NCI-H2029 (cell line): ENCODE measurements around the gene NFIB.

Source experiments
- DNase-seq: peaks from one replicate; lab custom pipeline; 2025; lab: John Stamatoyannopoulos, UW

NFIB gene

DNA sequence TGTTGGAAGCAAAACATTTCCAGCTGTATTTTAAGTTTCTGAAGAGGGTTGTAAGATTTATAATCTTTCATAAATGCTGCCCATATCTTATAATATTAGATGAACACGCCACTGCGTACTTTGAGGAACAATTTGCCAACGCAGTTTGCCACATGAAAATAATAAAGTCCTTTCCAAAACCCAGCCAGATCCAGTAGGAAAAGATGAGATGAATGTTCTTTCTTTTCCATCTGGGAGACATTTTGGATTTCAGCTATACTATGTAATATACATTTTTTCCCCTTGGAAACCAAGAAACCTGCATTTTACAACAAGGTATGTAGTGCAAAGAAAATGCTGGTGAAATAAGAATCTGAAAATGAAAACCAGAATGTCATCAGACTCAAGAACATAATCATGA lies 125.4 kb downstream of the NFIB start:
- DNase-seq, result no peak

DNA sequence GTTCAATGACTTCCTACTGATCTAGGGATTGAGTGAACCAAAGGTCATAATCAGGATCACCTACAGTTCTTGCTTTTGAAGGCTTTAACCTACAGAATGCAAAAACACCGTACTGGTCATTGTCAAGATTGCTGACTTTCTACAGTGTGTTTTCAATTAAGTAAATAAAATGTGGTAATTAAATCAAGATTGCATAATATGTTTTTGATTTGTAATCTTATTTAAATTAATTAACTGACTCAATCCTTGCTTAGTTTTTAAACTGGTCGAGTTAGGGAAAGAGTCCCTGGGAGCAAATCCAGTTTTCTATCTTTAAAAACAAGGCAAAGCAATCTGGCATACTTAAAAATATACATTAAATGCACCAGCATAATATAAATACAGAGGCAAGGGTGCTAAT lies 125.9 kb downstream of the NFIB start:
- no peak for DNase-seq

DNA sequence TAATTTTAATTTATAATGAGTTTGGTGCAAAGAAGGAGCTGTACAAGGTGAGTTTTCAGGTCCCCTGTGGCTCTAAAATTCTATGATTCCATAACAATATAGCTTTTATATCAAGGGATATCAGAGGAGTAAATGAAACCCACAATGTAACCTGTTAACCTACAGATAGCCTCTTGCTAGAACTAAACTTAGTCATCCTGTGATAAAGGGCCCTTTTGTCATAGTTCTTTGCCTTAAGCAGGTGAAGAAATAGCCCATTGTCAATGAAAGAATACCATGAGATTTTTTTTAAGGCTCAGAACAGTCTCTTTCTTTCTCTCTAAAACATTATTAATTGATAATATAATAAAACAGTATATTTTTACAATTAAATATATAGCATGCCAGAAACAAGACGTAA lies 127.8 kb downstream of the NFIB start:
- DNase-seq, result no peak

DNA sequence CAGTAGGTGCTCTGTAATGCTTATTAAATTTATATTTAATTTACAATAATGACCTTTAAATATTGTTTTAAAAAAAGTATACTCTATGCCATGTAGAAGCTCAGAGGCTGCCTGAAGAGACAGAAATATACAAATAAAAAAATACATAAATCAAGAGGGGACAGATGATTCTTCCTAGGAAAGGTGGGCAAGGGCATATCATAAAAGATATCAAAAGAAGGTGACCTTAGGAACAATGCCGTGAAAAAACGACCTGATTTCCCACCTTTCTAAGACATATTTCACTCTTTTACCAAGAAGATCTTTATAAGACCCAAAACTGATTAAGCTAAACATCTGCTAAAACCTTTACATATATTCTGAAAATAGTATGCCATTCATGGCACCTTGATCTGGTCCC lies 128.9 kb downstream of the NFIB start:
- DNase-seq, result no peak

DNA sequence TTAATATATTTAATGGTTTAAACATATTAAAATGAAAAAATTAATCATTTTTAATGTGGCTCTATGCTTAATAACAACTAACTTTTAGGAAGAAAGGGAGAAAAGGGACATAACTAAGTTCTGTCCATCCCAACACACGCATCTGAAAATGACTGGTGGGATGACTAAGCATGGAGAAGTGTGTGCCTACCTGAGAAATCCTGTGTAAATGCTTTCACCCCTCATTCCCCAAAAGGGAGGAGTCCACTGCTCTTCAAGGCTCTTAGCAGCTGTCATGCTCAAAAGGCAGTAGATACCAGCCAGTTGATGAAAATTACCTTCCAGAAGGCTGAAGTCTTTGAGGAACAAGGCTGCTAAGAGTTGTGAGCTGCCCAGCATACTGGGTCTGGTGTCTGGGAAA lies 130.9 kb downstream of the NFIB start:
- no peak for DNase-seq

DNA sequence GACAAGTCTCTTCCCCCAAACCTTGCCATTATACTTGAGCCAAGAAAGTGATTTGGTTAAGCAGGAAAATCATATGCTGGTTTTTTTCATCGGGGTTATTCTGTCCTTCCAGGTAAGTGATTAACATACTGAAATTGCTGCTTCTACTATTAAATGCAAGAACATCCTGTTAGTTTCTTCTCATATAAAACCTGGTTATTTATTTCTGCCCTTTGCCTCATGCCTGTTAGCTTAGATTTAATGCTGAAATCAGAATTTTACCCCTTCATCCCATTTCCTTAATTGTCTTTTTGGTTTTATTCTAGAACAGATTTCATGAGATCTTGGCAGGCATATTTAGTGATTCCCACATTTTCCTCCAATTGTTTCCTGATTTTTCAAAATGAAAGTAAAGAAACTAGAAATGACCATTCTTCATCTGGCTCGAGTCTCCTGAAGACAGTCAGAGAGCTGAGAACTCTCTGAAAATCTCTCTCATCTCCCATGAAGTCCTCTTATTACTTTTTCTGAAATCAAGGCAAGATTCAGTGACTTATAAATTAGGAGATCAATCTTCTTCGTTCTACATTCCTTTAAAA lies 132.9 kb downstream of the NFIB start:
- DNase-seq, result no peak

DNA sequence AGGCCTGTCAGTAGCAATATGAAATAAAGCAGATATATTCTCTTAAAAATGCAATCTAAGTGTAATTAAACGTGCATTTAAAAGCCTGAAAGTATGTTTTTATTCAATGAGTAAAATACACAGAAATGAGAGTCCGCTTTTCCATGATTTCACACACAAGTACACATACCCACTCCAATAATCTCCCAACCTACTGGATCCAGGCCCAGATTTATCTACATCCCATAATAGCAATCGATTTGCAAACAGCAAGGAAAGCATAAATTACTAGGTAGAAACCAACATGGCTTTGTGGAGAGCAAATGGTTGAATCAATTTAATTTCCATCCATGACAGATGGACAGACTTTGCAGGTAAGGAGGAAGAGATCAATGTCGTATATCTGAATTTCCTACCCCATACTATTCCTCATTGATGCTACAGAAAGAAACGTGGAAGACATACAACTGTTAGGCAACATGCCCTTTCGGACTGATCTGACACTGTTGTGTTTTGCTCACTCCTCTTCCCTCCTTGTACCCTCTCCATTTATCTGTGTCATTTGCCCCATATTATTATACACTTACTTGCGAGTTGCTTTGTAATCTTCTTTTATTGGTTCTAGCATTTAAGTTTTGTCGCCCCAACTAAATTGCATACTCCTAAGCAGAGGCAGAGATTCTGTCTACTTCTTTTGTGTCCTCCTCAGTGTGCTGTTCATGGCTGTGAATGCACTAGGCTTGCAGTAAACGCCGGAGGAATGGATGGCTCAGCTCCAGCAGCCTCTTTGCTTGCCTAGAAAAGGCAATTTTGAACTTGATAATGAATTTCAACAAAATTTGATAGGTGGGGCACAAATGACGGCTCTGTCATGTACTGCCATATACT lies 133.6 kb downstream of the NFIB start:
- no peak for DNase-seq

DNA sequence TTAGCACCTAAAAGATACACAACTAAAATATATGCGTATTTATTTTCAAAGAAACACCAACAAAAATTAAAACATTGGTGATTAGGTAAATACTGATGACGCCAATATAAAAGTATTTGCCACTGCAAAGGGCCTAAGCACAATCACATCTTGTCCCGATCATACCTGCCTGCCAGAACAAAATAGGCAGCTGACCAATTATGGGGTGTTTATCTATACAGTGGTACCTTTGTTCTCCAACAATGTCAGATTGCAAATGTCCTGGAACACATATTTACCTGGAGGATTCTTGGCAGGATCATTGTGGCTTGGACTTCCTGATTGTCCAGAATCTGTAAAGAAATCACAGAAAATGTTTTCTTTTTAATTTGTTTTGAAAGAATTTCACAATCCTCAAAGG lies 134.5 kb downstream of the NFIB start:
- DNase-seq, result peak; percentile 62

DNA sequence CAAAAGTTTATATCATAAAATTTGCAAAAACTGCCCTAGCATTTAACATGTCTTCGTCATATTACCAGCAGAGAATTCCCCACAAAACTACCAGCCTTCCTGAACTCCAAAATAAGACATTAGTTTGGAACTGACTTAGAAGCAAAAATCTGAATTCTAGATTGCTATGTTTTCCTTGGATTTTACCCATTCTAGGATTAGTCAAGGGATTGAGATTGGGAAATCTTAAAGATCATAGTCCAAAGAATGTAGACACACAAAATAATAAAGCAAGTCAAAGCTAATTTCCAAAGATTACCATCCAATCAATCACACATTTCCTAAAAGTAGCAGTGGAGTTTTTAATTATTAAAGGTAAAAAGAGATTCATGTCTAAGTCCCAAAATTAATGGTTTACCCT lies 138.2 kb downstream of the NFIB start:
- DNase-seq, result no peak

DNA sequence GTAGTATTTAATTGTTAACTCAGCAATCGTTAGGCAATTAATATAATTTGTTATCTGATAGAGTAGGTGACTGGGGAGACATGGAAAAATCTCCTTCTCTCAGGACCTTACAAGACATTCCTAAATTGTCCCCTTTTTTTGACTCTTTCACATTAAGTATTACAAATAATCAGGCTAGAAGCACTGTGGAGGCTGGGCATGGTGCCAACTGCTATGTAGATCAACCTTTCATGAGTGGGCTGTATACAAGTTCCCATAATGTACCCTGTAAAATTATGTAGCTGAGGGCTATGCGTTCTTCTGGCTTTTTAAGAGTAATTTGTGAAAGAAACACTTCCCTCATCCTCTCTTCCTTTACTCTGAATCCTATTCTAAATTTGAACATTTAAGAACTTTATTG lies 140.2 kb downstream of the NFIB start:
- DNase-seq, result no peak

DNA sequence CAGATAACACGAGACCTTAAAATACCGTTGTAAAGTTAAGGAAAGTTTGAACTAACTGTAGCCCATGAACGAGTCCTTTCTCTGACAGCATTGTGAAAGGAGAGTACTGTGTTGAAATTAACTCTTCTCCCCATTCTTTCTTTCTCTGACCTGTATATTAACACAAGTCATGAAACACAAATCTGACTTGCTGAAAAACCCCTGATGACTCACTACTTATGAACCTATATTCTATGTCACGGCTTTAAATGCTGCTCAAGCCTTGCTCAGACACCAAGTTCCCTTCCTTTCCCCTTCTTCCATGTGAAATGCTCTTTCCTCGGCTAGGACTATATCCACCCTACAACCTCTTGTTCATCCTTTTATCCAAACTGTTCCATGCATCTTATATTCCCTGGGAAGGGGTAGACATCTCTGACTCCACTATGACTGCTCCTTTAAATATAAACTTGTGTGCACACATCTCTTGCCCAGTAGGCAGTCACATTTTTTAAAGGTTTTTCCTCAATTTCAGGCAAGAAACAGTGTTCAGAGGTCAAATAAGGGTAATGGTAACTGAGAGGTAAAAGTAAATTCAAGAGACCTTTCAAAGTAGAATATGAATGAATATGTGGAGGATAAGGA lies 142.9 kb downstream of the NFIB start:
- DNase-seq, result no peak

DNA sequence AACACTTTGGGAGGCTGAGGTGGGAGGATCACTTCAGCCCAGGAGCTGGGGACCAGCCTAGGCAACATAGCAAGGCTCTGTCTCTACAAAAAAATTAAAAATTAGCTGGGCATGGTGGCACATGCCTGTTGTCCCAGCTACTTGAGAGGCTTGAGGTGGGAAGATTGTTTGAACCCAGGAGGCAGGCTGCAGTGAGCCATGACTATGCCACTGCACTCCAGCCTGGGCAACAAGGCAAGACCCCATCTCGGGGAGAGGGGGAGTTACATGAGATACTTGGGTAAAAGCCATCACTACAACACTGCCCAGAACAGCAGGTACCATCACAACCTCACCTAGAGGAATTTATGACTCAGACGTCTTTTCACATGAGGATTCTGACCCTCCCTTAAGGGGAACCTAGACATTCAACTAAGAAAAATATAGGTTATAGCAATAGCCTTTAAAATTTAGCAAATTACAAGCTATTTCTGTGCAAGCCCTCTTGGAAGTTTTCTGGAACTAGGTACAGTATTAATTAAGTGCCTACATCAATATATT lies 143.5 kb downstream of the NFIB start:
- no peak for DNase-seq

DNA sequence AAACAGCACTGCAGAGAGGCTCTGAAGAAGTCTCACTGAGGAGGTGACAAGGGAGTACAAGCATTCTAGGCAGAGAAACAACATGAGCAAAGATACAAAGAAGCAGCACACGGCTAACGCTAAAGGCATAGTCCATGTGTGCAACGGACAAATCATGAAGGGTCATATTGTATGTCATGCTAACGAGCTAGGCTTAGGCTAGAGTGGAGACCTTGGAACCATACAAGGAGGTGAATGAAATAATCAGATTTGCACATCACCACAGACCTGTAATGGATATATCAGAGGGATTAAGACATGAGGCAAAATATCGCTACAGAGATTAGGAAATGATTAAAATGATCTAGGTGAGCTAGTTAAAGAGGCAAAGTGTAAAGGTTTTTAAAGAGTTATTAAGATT lies 145.6 kb downstream of the NFIB start:
- DNase-seq, result no peak

DNA sequence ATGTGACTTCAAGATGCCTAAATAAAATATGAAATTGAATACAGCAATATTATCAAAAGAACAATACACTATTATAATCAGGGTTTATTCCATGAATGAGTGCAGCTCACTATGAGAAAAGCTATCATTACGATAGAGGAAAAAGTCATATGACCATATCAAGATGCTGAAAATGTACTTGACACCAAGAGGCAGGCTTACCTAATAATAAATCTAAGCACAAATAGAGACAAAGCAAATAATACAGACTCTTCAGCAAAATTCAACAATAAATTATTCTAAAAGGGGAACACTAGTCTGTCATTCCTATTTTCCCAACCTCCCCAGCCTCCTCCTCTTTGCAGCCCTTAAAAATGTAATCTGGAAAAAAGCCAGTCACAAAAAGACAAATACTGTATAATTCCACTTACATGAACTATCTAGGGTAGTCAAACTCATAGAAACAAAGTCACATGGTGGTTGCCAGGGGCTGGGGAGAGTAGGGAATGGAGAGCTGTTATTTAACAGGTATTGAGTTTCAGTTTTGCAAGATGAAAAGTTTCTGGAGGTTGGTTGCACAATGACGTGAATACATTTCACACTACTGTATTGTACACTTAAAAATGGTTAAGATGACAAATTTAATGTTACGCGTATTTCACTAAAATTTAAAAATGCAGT lies 148.4 kb downstream of the NFIB start:
- DNase-seq, result no peak

DNA sequence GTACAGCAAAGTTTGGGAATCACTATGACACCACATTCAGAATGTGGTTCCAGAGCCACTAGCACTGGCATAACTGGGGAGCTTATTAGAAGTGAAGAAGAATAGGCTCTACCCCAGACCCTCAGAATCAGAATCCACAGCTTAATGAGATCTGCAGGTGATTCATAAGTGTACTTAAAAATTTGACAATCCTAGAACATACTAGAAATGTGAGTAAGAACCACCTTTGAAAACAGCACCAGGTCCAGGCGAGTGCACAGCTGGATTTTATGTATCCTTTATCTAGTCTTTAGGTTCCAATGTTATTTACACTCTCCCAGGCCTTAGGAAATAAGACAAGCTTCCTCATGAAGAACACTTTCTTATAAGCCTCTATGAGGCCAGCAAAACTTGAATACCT lies 149.0 kb downstream of the NFIB start:
- DNase-seq, result no peak

DNA sequence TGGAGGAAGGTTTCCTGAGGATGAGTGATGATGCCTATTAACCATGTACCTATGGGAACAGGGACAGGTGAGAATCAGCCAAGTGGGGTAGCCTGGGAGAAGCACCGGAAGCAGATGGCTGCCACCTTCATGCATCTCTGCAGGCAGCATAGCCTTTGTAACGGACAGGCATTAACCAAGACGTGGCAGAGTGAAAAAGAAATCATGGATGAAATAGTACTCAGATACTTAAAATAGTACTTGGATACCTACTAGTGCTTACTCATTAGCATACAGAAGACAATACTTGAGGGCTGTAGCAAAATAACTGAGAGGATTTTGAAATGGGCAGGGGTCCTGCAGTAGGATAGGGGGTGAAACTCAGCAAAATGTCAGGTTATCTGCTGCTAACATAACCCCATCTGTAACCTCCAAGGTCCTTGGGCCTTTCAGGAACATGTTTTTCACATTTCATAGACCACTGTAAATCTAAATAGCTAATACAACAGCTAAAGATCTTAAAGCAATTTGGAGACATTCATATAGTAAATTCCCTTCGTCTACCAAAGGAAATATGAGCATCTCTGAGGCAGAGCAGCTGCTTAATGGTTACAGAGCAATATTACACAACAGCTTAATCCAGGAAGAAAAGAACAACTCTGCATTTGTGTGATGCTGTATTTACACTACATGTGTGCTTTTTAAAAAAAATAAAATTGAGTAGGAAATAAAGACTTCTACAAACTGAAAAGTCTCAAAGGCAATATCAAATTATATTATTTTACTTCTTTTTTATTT lies 154.3 kb downstream of the NFIB start:
- DNase-seq, result no peak

DNA sequence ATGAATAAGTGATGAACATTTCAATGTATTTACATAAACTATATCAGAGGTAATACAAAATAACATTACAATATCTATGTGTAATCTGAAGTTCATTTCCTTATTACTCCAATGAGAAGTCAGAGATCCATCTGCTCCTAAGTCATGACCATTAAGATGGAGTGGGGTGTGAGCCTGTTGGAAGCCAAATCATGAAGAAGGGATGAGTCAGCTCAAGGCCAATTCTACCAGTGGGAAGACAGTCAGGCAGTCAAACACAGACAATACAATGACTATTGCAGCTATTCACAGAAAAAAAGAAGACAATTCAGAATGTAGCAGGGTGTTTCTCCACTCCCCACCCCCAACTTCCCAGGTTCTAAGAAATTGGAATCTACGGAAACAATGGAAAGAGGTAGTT lies 155.0 kb downstream of the NFIB start:
- DNase-seq, result no peak

DNA sequence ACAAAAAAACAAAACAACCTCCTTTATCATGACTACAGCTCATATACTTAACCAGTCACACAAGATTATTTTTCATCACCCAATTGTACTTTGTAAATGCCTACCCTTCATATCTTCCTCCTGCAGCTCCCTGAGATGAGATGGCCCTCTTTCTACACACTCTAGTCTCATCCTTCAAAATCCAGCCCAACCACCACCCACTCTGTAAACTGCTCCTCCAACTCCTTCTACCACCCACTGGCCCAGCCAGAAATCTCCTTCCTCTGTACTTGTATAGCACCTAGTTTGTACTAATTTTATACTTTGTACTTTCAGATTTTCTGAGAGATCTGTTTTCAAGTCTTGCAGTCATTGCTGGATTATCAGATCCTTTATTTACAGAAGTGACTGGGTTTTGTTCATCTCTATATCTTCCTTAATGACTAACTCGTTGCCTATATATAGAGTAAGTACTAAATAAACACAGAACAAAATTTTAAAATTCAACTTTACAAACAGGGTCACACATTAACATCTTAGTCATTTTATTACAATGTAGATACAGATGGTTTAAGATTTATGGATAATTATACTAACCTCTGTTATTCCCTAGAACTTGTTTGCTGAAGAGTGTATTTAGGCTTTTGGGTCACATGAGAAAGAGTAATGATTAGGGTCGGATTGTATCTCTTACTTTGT lies 155.7 kb downstream of the NFIB start:
- no peak for DNase-seq

DNA sequence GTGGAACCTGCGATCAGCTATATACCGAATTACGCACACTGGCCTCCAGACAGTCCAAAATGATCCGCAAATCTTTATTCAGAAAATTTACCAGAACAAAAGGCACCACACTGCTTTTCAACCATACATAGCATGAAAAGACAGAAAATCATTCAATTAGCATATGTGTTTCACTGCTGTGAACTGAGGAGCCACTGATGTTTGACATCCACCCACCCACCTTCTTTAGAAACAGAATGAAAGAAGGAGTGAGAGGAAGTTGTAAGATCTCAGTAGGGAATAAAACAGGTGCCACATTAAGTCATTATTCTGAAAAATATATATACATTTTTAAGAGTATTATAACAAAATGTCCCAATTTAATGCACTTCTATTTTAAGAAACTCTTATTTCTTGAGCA lies 156.8 kb downstream of the NFIB start:
- DNase-seq, result no peak

DNA sequence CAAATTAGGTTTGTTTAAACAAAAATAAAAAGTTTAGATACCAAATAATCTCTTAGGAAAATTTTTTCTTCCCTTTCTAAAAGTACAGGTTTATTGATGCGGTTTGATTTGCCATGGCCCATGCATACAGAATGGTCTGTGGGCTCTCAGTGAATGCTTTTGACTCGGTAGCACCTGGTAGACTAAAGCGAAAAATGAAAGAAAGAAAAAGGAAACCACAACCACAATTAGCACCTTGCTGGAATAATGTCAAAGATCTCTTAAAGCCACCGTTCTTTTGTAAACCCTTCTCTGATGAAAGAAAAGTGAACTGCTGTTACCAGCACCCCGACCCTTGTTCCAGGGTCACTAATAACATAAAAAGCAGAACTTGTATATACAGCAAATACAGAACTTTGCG lies 157.9 kb downstream of the NFIB start:
- DNase-seq, result no peak

DNA sequence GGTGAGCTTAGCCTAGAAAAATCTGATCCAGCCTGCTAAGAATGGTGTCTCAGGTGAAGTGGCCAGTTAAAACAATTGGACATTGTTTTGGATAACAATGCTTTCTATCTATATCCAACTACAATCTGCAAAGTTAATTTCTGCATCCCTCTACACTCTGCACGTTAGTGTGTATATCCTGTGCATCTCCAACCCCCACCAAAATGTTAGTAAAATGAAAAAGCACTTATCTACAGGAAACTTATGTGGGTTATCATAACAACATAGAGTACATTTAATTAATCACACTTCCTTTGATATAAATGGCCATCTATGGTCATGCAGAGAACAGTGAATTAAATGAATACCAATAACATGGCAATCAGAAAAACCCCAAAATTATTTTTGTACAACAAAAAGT lies 158.7 kb downstream of the NFIB start:
- no peak for DNase-seq
